Thyroid gland (tissue), 4 donors: ENCODE results near the gene SMG6.

Source experiments
- CTCF ChIP-seq, 6 experiments: fragments of 200-600 bp in 3 of 6; fragments of 450-650 bp in 3 of 6; sonication (generic) in 3 of 6; IDR thresholded peaks; one replicate each; pipeline ENCODE4 v1.5.1; 2016 to 2019; ENCODE audit warnings: antibody characterized with exemption in 6 of 6, mild to moderate bottlenecking in 2 of 6, inconsistent platforms in 1 of 6, moderate library complexity in 1 of 6
- POLR2A ChIP-seq, 2 donors: fragments of 450-650 bp; IDR thresholded peaks; one replicate each; pipeline ENCODE4 v1.6.1; 2017; ENCODE audit warnings: antibody characterized with exemption in 2 of 2, mild to moderate bottlenecking in 2 of 2, moderate library complexity in 1 of 2

GRCh38 chr17:2085648-2085949, 218.0 kb downstream of the SMG6 start:
- TF ChIP-seq CTCF (IDR thresholded peaks at IDR 0.05) (no peak), POLR2A (IDR thresholded peaks at IDR 0.05) (no peak)
